Breast epithelium (tissue), 3 donors: ENCODE measurements around the gene PTP4A1.

Experiments used
- CTCF ChIP-seq, 3 donors: fragments of 450-650 bp; IDR thresholded peaks; one replicate each; pipeline ENCODE4 v1.5.1; 2016 to 2017; ENCODE audit warnings: antibody characterized with exemption in 3 of 3, mild to moderate bottlenecking in 3 of 3, moderate library complexity in 3 of 3
- POLR2A ChIP-seq: fragments of 450-650 bp; IDR thresholded peaks from one replicate; pipeline ENCODE4 v1.6.1; 2016; ENCODE audit warnings: antibody characterized with exemption, mild to moderate bottlenecking, moderate library complexity
- POLR2AphosphoS5 ChIP-seq, 3 donors: sonication (generic); formaldehyde crosslinking; IDR thresholded peaks; one replicate each; pipeline ENCODE4 v1.6.1; 2017; ENCODE audit warnings: antibody characterized with exemption in 3 of 3

GRCh38 chr6:63549076-63549475, 23.2 kb upstream of the PTP4A1 start:
- TF ChIP-seq CTCF (IDR thresholded peaks at IDR 0.05), result no peak
- no peak for TF ChIP-seq POLR2A
- no peak for TF ChIP-seq POLR2AphosphoS5 (IDR thresholded peaks at IDR 0.05)
